HG03575 (cell line): ENCODE results near the gene DTNA.

Source experiments
- ATAC-seq: cut with Tn5 transposase; IDR thresholded peaks from one replicate; pipeline ENCODE4 v1.9.1; 2021; ENCODE audit not compliant: unreplicated experiment, insufficient number of reproducible peaks, low FRiP score; ENCODE audit errors: extremely low read depth

The DTNA gene

GRCh38 chr18:34757666-34758065, 47.6 kb downstream of the DTNA start:
- no peak for ATAC-seq

- ATAC-seq = no peak
These were observed 48.4 kb downstream of the DTNA start for GRCh38 chr18:34758378-34758948.

- ATAC-seq = no peak
These were observed 50.3 kb downstream of the DTNA start for GRCh38 chr18:34760444-34760843.

GRCh38 chr18:34764451-34764850, 54.4 kb downstream of the DTNA start:
- no peak for ATAC-seq

- ATAC-seq = no peak
These were observed 57.5 kb downstream of the DTNA start for GRCh38 chr18:34767601-34768027.

- ATAC-seq = no peak
These were observed 61.9 kb downstream of the DTNA start for GRCh38 chr18:34771958-34772357.

- ATAC-seq = no peak
These were observed 62.8 kb downstream of the DTNA start for GRCh38 chr18:34772887-34773286.

GRCh38 chr18:34773378-34773777, 63.3 kb downstream of the DTNA start:
- ATAC-seq = no peak

- ATAC-seq = no peak
These were observed 64.1 kb downstream of the DTNA start for GRCh38 chr18:34773961-34774766.

- no peak for ATAC-seq
These were observed 65.4 kb downstream of the DTNA start for GRCh38 chr18:34775461-34775860.

GRCh38 chr18:34779112-34779511, 69.0 kb downstream of the DTNA start:
- no peak for ATAC-seq

GRCh38 chr18:34780856-34781255, 70.8 kb downstream of the DTNA start:
- ATAC-seq = no peak

- ATAC-seq = no peak
These were observed 73.4 kb downstream of the DTNA start for GRCh38 chr18:34783501-34783900.

GRCh38 chr18:34786162-34786741, 76.2 kb downstream of the DTNA start:
- ATAC-seq = no peak

GRCh38 chr18:34787931-34788532, 77.9 kb downstream of the DTNA start:
- ATAC-seq = no peak

- ATAC-seq = no peak
These were observed 79.8 kb downstream of the DTNA start for GRCh38 chr18:34789768-34790344.

GRCh38 chr18:34794348-34794747, 84.2 kb downstream of the DTNA start:
- no peak for ATAC-seq

- no peak for ATAC-seq
These were observed 85.1 kb downstream of the DTNA start for GRCh38 chr18:34795070-34795732.

- no peak for ATAC-seq
These were observed 86.0 kb downstream of the DTNA start for GRCh38 chr18:34796035-34796657.
